CD14-positive monocyte (primary cell): ENCODE data around the gene TMX3. TPM values are rescaled to one million over a fixed set of nuclear protein-coding genes. Genes with fewer than 3 reads are reported as not detected.

Source experiments
- DNase-seq, 3 donors: peaks; one replicate each; pipeline ENCODE4 v3.0.0-alpha.2; 2011 to 2022
- H2AFZ ChIP-seq: 2 replicates; pipeline ENCODE4 v1.6.0; 2012; ENCODE audit warnings: mild to moderate bottlenecking, low read depth, low read length, inconsistent platforms; ENCODE audit not compliant: insufficient read depth, poor library complexity, severe bottlenecking
- H3K27ac ChIP-seq, 2 donors: 1 replicate in 1 of 2; 2 replicates in 1 of 2; pipeline ENCODE4 v1.5.1; 2012 to 2013; ENCODE audit warnings: low read length in 2 of 2, control low read depth in 1 of 2, inconsistent platforms in 1 of 2, low read depth in 1 of 2, mild to moderate bottlenecking in 1 of 2
- H3K27me3 ChIP-seq, 2 donors: one replicate each; pipeline versions ENCODE4 v1.6.0 to v1.6.1; 2011 to 2013; ENCODE audit warnings: low read length in 2 of 2; ENCODE audit not compliant: control insufficient read depth in 2 of 2, insufficient read depth in 2 of 2
- H3K36me3 ChIP-seq, 2 donors: replicated peaks in 1 of 2; 1 replicate in 1 of 2; 2 replicates in 1 of 2; pipeline versions ENCODE4 v1.5.1 to v1.6.1; 2012 to 2013; ENCODE audit warnings: low read length in 2 of 2, control low read depth in 1 of 2, inconsistent platforms in 1 of 2, mild to moderate bottlenecking in 1 of 2; ENCODE audit not compliant: insufficient read depth in 2 of 2, control insufficient read depth in 1 of 2
- H3K4me1 ChIP-seq, 2 donors: 1 replicate in 1 of 2; 2 replicates in 1 of 2; pipeline versions ENCODE4 v1.5.1 to v1.6.1; 2012 to 2013; ENCODE audit warnings: low read length in 2 of 2, control low read depth in 1 of 2, inconsistent platforms in 1 of 2, mild to moderate bottlenecking in 1 of 2, moderate library complexity in 1 of 2; ENCODE audit not compliant: insufficient read depth in 2 of 2, control insufficient read depth in 1 of 2
- H3K4me2 ChIP-seq: replicated peaks from 2 replicates; pipeline ENCODE3; 2012; ENCODE audit warnings: low read length, moderate library complexity, mild to moderate bottlenecking; ENCODE audit not compliant: poor library complexity, severe bottlenecking; ENCODE audit errors: extremely low read depth
- H3K4me3 ChIP-seq, 3 experiments: fragments of 200-600 bp in 1 of 3; sonication (generic) in 1 of 3; replicated peaks in 1 of 3; 1 replicate in 2 of 3; 2 replicates in 1 of 3; pipeline ENCODE4 v1.5.1; 2011 to 2013; ENCODE audit warnings: low read length in 3 of 3, mild to moderate bottlenecking in 3 of 3, control low read depth in 2 of 3, low read depth in 2 of 3, inconsistent platforms in 1 of 3, moderate library complexity in 1 of 3
- H3K79me2 ChIP-seq: 2 replicates; pipeline ENCODE4 v1.6.0; 2012; ENCODE audit warnings: mild to moderate bottlenecking, control low read depth, inconsistent platforms, low read length, moderate library complexity; ENCODE audit not compliant: insufficient read depth
- H3K9ac ChIP-seq: 2 replicates; pipeline ENCODE4 v1.6.0; 2017; ENCODE audit warnings: low read length, mild to moderate bottlenecking; ENCODE audit not compliant: insufficient read depth, poor library complexity, severe bottlenecking
- H3K9me3 ChIP-seq, 2 donors: replicated peaks in 1 of 2; 1 replicate in 1 of 2; 2 replicates in 1 of 2; pipeline versions ENCODE4 v1.5.1 to v1.6.1; 2012 to 2013; ENCODE audit warnings: low read length in 2 of 2, control low read depth in 1 of 2; ENCODE audit not compliant: control insufficient read depth in 1 of 2, insufficient read depth in 1 of 2
- H4K20me1 ChIP-seq: 2 replicates; pipeline ENCODE4 v1.6.0; 2012; ENCODE audit warnings: mild to moderate bottlenecking, low read length, control low read depth, moderate library complexity; ENCODE audit not compliant: insufficient read depth
- H3K27ac Mint-ChIP-seq, 7 donors: one replicate each; pipeline ENCODE4 v1.8.0; 2020; ENCODE audit warnings: mild to moderate bottlenecking in 7 of 7, mixed read lengths in 7 of 7, moderate library complexity in 6 of 7, inconsistent platforms in 2 of 7
- H3K27me3 Mint-ChIP-seq, 3 donors: one replicate each; pipeline ENCODE4 v1.8.0; 2021 to 2022; ENCODE audit warnings: low read depth in 3 of 3, mild to moderate bottlenecking in 3 of 3, mixed read lengths in 3 of 3, moderate library complexity in 3 of 3, inconsistent platforms in 1 of 3
- H3K36me3 Mint-ChIP-seq, 2 donors: one replicate each; pipeline ENCODE4 v1.8.0; 2020; ENCODE audit warnings: mixed read lengths in 2 of 2, inconsistent platforms in 1 of 2, mild to moderate bottlenecking in 1 of 2
- H3K4me1 Mint-ChIP-seq: one replicate; pipeline ENCODE4 v1.8.0; 2020; ENCODE audit warnings: mild to moderate bottlenecking, mixed read lengths
- H3K4me3 Mint-ChIP-seq, 2 donors: one replicate each; pipeline ENCODE4 v1.8.0; 2020; ENCODE audit warnings: mild to moderate bottlenecking in 2 of 2, mixed read lengths in 2 of 2, moderate library complexity in 1 of 2
- H3K9me3 Mint-ChIP-seq, 7 donors: one replicate each; pipeline ENCODE4 v1.8.0; 2020 to 2022; ENCODE audit warnings: mixed read lengths in 7 of 7, mild to moderate bottlenecking in 6 of 7, moderate library complexity in 6 of 7, inconsistent platforms in 2 of 7
- CTCF ChIP-seq: fragments of 200-600 bp; IDR thresholded peaks from one replicate; pipeline ENCODE4 v1.8.0; 2022; ENCODE audit warnings: antibody characterized with exemption, mild to moderate bottlenecking
- WGBS: methylation state at CpG from one replicate; pipeline ENCODE4 v1.1.5; 2013; ENCODE audit warnings: missing lambda C conversion rate; ENCODE audit not compliant: insufficient coverage; 5-methylcytosine and 5-hydroxymethylcytosine counted together
- intact Hi-C, 2 donors: fragments of 100-400 bp; cut with micrococcal nuclease; formaldehyde crosslinking; loops; one replicate each; pipeline versions ENCODE4 v1.15.0 to v1.15.1; 2023
- polyA plus RNA-seq, 3 donors: library from polyadenylated mRNA; depleted of rRNA in 1 of 3; unstranded in 2 of 3; stranded (reverse) in 1 of 3; fragments of 300-500 nt in 2 of 3; fragments of >200 nt in 1 of 3; fragmentation: Illumina TruSeq in 2 of 3; gene quantifications; 1 replicate in 2 of 3; 2 replicates in 1 of 3; pipeline ENCODE4 v1.2.3, GENCODE V29; 2012 to 2021

Gene TMX3
- polyA plus RNA-seq, 3 donors: 13.7 to 37.7 (median 16.5) TPM

DNA sequence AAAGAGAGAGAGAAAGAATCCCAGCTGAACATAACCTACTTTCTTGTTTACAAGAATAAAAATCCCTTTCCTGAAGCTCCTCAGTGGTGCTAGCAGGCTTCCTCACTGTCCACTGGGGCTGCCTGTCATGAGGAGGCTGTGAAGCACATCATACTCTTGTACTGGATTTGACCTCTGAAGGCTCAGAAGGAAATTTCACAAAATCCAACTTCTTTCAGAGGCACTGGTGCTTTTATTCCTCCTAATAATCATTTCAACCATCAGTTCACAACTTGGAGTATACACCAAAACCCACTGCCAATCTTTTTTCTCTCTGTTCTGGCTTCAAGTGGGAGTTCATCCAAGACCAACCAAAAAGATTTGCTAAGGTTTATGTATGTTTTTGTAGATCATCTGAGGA is 48.5 kb downstream of the TMX3 start:
- no peak overlapping the region for H3K4me3 Mint-ChIP-seq
- H3K9me3 Mint-ChIP-seq: peaks cover 0 to 6% (median 2%) of the 10 kb centered on the region in 7 donors

GRCh38 chr18:68665628-68666027 is 49.3 kb downstream of the TMX3 start:
- Histone ChIP-seq H3K36me3 (no peaks in the 10 kb centered on the region), H4K20me1 (no peaks in the 10 kb centered on the region), H3K79me2 (no peaks in the 10 kb centered on the region), H3K27ac (no peak overlapping the region), H3K4me1 (peaks cover 0 to 6% of the 10 kb centered on the region in 2 donors), H3K4me2 (no peak overlapping the region), H2AFZ (no peak overlapping the region), H3K9me3 (no peaks in the 10 kb centered on the region), H3K9ac (no peak overlapping the region), H3K27me3 (no peaks in the 10 kb centered on the region), H3K4me3 (no peak overlapping the region)
- peak; percentile 1 to 11 (median 2) for DNase-seq
- H3K27me3 Mint-ChIP-seq: peaks cover 0 to 2% (median 0%) of the 10 kb centered on the region in 3 donors
- peaks cover 0 to 6% (median 2%) of the 10 kb centered on the region in 7 donors for H3K9me3 Mint-ChIP-seq
- H3K4me1 Mint-ChIP-seq: peaks cover 4% of the 10 kb centered on the region
- no peaks in the 10 kb centered on the region for H3K36me3 Mint-ChIP-seq
- intact Hi-C loops: loop anchor here in 1 of 2 donors (10.0 kb wide), 1 partner anchor 1451 kb away; no protein-coding TSS in a partner anchor
- H3K27ac Mint-ChIP-seq: no peak overlapping the region
- no peak overlapping the region for H3K4me3 Mint-ChIP-seq
- TF ChIP-seq CTCF: no peak
- WGBS: no CpG with 5 or more reads among the region's 1 CpG

More for the DNA sequence above, 48.5 kb downstream of the TMX3 start:
- Histone ChIP-seq H3K9ac (no peak overlapping the region), H3K27me3 (no peaks in the 10 kb centered on the region), H2AFZ (no peak overlapping the region), H3K4me3 (no peak overlapping the region), H4K20me1 (no peaks in the 10 kb centered on the region), H3K36me3 (no peaks in the 10 kb centered on the region), H3K4me1 (peaks cover 0 to 6% of the 10 kb centered on the region in 2 donors), H3K27ac (no peak overlapping the region), H3K9me3 (no peaks in the 10 kb centered on the region), H3K4me2 (no peak overlapping the region), H3K79me2 (no peaks in the 10 kb centered on the region)
- no peaks in the 10 kb centered on the region for H3K36me3 Mint-ChIP-seq
- no peak for TF ChIP-seq CTCF
- H3K27ac Mint-ChIP-seq: peak overlapping the region in 1 of 7 donors; percentile 47
- no peak for DNase-seq
- intact Hi-C loops: loop anchor here in 1 of 2 donors (10.0 kb wide), 1 partner anchor 1452 kb away; no protein-coding TSS in a partner anchor
- peaks cover 0 to 2% (median 0%) of the 10 kb centered on the region in 3 donors for H3K27me3 Mint-ChIP-seq
- H3K4me1 Mint-ChIP-seq: peaks cover 4% of the 10 kb centered on the region
